Measurements from ENCODE around the gene CNOT6.
A peak's percentile ranks its signal among the peaks of the same experiment; 100 is the strongest.

CNOT6 gene

GRCh38 chr5:180568914-180569313, 74.7 kb downstream of the CNOT6 start:
- TF ChIP-seq CTCF (conservative IDR thresholded peaks at IDR 0.05) (no peak), ZFX (IDR thresholded peaks at IDR 0.05) (no peak)
- H3K27ac ChIP-seq = no peak overlapping the region

- H3K27ac ChIP-seq = no peak overlapping the region
Observed at GRCh38 chr5:180575571-180575970, 81.4 kb downstream of the CNOT6 start.

DNA sequence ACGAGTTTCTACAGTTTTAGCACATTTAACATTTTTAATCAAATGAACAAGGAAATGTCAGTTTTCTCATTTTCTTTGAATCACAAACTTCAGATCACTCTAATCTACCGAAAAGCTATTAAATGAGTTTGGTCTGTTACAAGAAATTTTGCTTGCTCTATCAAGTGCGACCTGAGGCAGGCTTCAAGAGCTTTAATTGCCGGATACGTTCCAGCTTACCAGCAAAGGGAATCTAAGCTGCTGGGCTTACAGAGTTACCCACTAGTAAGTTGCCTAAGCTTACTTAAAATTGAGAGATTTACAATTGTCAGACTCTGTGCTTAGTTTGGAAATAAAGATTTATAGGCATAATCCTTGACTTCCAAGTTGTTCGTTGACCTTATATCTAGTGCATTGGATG, 86.5 kb downstream of the CNOT6 start:
- no peak overlapping the region for H3K27ac ChIP-seq
- TF ChIP-seq ZFX (IDR thresholded peaks at IDR 0.05) (no peak), CTCF (conservative IDR thresholded peaks at IDR 0.05) (no peak)

More at GRCh38 chr5:180575571-180575970, 81.4 kb downstream of the CNOT6 start:
- TF ChIP-seq ZFX (IDR thresholded peaks at IDR 0.05) (no peak), CTCF (conservative IDR thresholded peaks at IDR 0.05) (no peak)

GRCh38 chr5:180583738-180584137, 89.6 kb downstream of the CNOT6 start:
- no peak overlapping the region for H3K27ac ChIP-seq
- TF ChIP-seq ZFX (IDR thresholded peaks at IDR 0.05) (no peak), CTCF (conservative IDR thresholded peaks at IDR 0.05) (no peak)

GRCh38 chr5:180586204-180586603, 92.0 kb downstream of the CNOT6 start:
- TF ChIP-seq ZFX (IDR thresholded peaks at IDR 0.05) = no peak
- no peak for TF ChIP-seq CTCF (conservative IDR thresholded peaks at IDR 0.05)
- no peak overlapping the region for H3K27ac ChIP-seq

DNA sequence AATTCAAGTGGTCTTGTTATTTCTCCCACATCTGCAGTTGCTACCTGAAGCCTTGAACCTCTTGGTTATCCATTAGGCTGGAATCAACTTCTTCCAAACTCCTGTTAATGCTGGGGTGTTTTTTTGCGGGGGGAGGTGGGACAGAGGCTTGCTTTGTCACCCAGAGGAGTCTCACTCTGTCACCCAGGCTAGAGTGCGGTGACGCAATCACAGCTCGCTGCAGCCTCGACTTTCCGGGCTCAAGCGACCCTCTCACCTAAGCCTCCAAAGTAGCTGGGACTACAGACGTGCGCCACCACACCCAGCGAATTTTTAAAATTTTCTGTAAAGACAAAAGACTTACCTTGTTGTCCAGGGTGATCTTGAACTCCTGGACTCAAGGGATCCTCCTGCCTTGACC, 92.7 kb downstream of the CNOT6 start:
- TF ChIP-seq CTCF (conservative IDR thresholded peaks at IDR 0.05) (no peak), ZFX (IDR thresholded peaks at IDR 0.05) (no peak)
- H3K27ac ChIP-seq = no peak overlapping the region

DNA sequence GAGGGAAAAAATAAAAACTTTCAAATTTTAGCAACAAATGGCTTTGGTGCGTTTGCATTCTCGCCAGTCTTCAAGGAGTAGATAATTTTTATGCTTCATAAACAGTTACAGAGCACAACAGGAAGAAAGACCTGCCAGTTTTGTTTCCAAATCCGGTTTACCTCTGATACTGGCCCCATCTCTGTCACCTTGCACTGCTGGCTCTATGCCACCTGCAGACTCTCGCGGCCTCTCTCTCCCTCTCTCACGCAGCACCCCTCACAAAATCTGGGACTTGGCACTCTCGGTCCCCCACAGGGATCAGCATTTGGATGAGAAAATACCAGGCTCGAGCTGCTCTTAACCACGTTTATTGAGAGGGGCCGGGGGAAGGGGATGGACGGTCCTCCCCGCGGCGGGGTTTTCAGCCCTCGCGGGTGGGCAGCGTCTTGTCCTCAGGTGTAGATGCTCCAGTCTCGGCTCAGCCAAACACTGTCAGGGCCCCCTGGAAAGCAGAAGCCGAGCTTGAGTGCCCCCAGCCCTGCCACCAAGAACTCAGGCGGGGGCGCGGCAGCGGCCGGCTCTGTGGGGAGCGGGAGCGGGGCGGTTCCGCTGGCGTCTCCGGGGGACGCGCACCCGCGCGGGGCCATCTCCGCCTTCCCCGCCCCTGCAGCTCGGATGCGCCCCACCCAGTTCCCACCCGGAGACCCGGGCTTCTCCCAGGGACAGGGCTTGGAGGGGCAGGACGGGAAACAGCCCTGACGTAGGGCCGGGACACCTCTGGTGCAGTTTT, 95.8 kb downstream of the CNOT6 start:
- TF ChIP-seq CTCF (conservative IDR thresholded peaks at IDR 0.05) (no peak), ZFX (IDR thresholded peaks at IDR 0.05) (no peak)
- peak overlapping the region; percentile 24; the same call in 1 of the 2 replicates for H3K27ac ChIP-seq
